Thyroid gland (tissue), 4 donors: Measurements from ENCODE around the gene PLVAP.

ENCODE experiments used
- POLR2A ChIP-seq, 2 donors: fragments of 450-650 bp; IDR thresholded peaks; one replicate each; pipeline ENCODE4 v1.6.1; 2017; ENCODE audit warnings: antibody characterized with exemption in 2 of 2, mild to moderate bottlenecking in 2 of 2, moderate library complexity in 1 of 2
- TF ChIP-seq, protein P1 (sequence below), 6 experiments: fragments of 200-600 bp in 3 of 6; fragments of 450-650 bp in 3 of 6; sonication (generic) in 3 of 6; IDR thresholded peaks; one replicate each; pipeline ENCODE4 v1.5.1; 2016 to 2019; ENCODE audit warnings: antibody characterized with exemption in 6 of 6, mild to moderate bottlenecking in 2 of 6, inconsistent platforms in 1 of 6, moderate library complexity in 1 of 6

GRCh38 chr19:17305517-17306284 lies 71.4 kb downstream of the PLVAP start, which contains the start of gene MRPL34:
- TF ChIP-seq, protein P1, sequence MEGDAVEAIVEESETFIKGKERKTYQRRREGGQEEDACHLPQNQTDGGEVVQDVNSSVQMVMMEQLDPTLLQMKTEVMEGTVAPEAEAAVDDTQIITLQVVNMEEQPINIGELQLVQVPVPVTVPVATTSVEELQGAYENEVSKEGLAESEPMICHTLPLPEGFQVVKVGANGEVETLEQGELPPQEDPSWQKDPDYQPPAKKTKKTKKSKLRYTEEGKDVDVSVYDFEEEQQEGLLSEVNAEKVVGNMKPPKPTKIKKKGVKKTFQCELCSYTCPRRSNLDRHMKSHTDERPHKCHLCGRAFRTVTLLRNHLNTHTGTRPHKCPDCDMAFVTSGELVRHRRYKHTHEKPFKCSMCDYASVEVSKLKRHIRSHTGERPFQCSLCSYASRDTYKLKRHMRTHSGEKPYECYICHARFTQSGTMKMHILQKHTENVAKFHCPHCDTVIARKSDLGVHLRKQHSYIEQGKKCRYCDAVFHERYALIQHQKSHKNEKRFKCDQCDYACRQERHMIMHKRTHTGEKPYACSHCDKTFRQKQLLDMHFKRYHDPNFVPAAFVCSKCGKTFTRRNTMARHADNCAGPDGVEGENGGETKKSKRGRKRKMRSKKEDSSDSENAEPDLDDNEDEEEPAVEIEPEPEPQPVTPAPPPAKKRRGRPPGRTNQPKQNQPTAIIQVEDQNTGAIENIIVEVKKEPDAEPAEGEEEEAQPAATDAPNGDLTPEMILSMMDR (IDR thresholded peaks at IDR 0.05): peak; percentile 21 to 96 (median 86)
- peak in 1 of 2 donors; percentile 86 for TF ChIP-seq POLR2A (IDR thresholded peaks at IDR 0.05)
